Fibroblast of lung (primary cell): ENCODE data around the gene MAP1LC3B2.

Source experiments
- EZH2 ChIP-seq: IDR thresholded peaks from 2 replicates; pipeline ENCODE4 v1.5.1; 2012; ENCODE audit warnings: low read length, control low read depth, mild to moderate bottlenecking; ENCODE audit errors: missing control alignments
- TF ChIP-seq, protein P1 (sequence below), 2 donors: IDR thresholded peaks in 1 of 2; conservative IDR thresholded peaks in 1 of 2; 1 replicate in 1 of 2; 2 replicates in 1 of 2; pipeline ENCODE4 v1.5.1; 2011 to 2012; ENCODE audit warnings: low read length in 2 of 2, control low read depth in 1 of 2, inconsistent platforms in 1 of 2, low read depth in 1 of 2, mild to moderate bottlenecking in 1 of 2

DNA sequence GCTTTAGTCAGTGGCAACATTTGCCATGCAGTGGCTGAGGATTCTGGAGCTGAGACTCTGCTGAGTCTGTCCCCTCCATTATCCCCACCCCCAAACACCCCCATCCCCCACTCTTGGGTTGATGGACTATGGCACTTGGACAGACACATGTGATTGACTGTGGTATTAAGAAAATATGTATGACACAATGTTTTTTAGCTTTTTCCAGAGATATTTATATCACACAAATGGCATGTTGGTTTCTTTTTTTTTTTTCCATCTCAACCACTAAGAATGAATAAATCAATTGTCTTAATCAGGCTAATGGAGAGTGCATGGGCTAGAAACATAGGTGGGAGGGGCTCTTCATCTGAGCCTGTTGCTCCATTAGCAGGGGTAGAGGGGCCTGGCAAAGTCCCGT, 30.7 kb upstream of the MAP1LC3B2 start:
- no peak for TF ChIP-seq EZH2
- TF ChIP-seq, protein P1, sequence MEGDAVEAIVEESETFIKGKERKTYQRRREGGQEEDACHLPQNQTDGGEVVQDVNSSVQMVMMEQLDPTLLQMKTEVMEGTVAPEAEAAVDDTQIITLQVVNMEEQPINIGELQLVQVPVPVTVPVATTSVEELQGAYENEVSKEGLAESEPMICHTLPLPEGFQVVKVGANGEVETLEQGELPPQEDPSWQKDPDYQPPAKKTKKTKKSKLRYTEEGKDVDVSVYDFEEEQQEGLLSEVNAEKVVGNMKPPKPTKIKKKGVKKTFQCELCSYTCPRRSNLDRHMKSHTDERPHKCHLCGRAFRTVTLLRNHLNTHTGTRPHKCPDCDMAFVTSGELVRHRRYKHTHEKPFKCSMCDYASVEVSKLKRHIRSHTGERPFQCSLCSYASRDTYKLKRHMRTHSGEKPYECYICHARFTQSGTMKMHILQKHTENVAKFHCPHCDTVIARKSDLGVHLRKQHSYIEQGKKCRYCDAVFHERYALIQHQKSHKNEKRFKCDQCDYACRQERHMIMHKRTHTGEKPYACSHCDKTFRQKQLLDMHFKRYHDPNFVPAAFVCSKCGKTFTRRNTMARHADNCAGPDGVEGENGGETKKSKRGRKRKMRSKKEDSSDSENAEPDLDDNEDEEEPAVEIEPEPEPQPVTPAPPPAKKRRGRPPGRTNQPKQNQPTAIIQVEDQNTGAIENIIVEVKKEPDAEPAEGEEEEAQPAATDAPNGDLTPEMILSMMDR (conservative IDR thresholded peaks at IDR 0.05 in 1 of 2, IDR thresholded peaks at IDR 0.05 in 1 of 2; ENCODE audit: low read depth in 1 of 2, low read length in 2 of 2), result no peak
